ENCODE results near the gene EYS. TPM values are rescaled to one million over a fixed set of nuclear protein-coding genes. Genes with fewer than 3 reads are reported as not detected.
A peak's percentile ranks its signal among the peaks of the same experiment; 100 is the strongest.

EYS gene
- total RNA-seq (not detected), polyA plus RNA-seq (not detected)
- long read RNA-seq, donor 1, partial matches to known transcripts = 0 of 6 reads
- long read RNA-seq, donor 1, other reads (novel, unspliced or antisense) = 6 of 6 reads
- long read RNA-seq, donor 2, partial matches to known transcripts = 0 of 15 reads
- long read RNA-seq, donor 2, other reads (novel, unspliced or antisense) = 15 of 15 reads

DNA sequence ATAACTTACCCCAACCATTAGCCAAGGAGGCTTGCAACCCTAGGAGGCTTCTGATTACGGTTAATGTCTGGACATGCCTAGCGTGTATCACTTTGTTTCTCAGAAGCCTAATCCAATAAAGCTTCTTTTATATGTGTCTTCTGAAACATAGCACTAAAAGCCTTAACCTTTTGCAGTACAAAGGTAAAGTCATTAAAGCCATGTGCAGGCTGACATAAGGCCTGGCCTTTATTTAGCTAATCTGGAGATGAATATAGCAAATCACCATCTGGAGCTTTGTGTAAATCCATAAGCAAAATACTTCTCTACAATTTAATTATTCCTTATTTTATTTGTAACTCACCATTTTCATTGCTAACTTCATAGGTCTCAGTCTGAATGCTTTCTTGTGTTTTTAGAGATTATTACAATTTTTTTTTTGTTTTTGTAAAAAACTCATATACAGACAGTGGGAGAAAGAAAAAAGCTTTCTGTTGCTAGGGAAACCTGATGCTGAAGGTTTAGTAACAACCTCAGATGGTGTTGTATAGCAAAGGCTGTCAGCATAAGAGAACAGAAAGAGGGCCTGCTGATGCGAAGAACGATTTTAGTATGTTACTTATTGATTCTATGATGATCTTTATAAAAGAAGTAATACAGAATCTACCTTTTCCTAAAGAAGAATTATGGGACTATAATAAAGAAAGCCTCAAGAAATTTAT is at the start of gene EYS:
Gene EYS, minus strand, starts transcription at position 101 of the 701 bp plus-strand sequence. CDS start 211,816 bp downstream, outside the sequence.
- H3K9me3 ChIP-seq (ENCODE audit: control insufficient read depth, low read length) = no peaks in the 10 kb centered on the region
- ATAC-seq (ENCODE audit: low FRiP score) (no peak), DNase-seq (no peak)
- WGBS, 2 donors = 84% methylated on average over 4 of the region's 4 CpGs
- H3K27ac ChIP-seq (ENCODE audit: low read depth in 1 of 2, low read length in 2 of 2) = no peak within 1 kb of the TSS
- H3K36me3 ChIP-seq (ENCODE audit: control insufficient read depth in 1 of 2, insufficient read depth in 2 of 2, low read length in 1 of 2) = no peaks in the 10 kb centered on the region
- no peaks in the 10 kb centered on the region for H3K4me1 ChIP-seq (ENCODE audit: control insufficient read depth in 1 of 2, insufficient read depth in 2 of 2, low read length in 2 of 2)
- H3K4me3 ChIP-seq (ENCODE audit: low read length in 2 of 2) = no peak within 1 kb of the TSS
- no peaks in the 10 kb centered on the region for H3K27me3 ChIP-seq (ENCODE audit: control insufficient read depth in 1 of 2, insufficient read depth in 2 of 2, low read length in 1 of 2)
- intact Hi-C loops (cut with DNase I) = no loop called here

DNA sequence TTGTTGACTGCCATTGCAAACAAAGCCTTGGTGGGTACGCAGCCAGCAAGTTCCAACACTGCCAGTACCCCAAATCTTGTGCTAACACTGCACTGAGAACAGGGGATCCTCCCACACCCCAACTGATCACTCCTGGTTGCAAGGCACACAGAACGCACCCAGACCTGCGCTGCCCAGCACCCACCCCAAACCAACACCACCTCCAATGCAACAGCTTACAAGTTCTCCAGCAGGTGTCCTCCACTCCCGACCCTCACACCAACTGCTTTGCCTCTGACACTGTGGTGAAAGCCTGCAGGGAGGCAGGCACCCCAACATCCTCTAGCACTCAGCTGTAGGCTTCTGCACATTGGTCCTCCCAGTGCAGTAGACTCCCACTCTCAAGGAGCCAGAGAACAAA is 39.3 kb upstream of the EYS start:
- ATAC-seq (ENCODE audit: low FRiP score) (peak; percentile 26), DNase-seq (peak in 1 of 2 donors; percentile 20)
- Histone ChIP-seq H3K4me3 (ENCODE audit: low read length in 2 of 2) (no peak overlapping the region), H3K27me3 (ENCODE audit: control insufficient read depth in 1 of 2, insufficient read depth in 2 of 2, low read length in 1 of 2) (no peaks in the 10 kb centered on the region), H3K9me3 (ENCODE audit: control insufficient read depth, low read length) (no peaks in the 10 kb centered on the region), H3K27ac (ENCODE audit: low read depth in 1 of 2, low read length in 2 of 2) (no peak overlapping the region), H3K36me3 (ENCODE audit: control insufficient read depth in 1 of 2, insufficient read depth in 2 of 2, low read length in 1 of 2) (no peaks in the 10 kb centered on the region), H3K4me1 (ENCODE audit: control insufficient read depth in 1 of 2, insufficient read depth in 2 of 2, low read length in 2 of 2) (no peaks in the 10 kb centered on the region)
- WGBS, 2 donors = 77 to 85% methylated on average over 4 of the region's 4 CpGs
- intact Hi-C loops (cut with DNase I) = no loop called here

- Histone ChIP-seq H3K4me3 (ENCODE audit: low read length in 2 of 2) (no peak overlapping the region), H3K36me3 (ENCODE audit: control insufficient read depth in 1 of 2, insufficient read depth in 2 of 2, low read length in 1 of 2) (no peaks in the 10 kb centered on the region), H3K9me3 (ENCODE audit: control insufficient read depth, low read length) (no peaks in the 10 kb centered on the region), H3K27me3 (ENCODE audit: control insufficient read depth in 1 of 2, insufficient read depth in 2 of 2, low read length in 1 of 2) (no peaks in the 10 kb centered on the region), H3K4me1 (ENCODE audit: control insufficient read depth in 1 of 2, insufficient read depth in 2 of 2, low read length in 2 of 2) (no peaks in the 10 kb centered on the region), H3K27ac (ENCODE audit: low read depth in 1 of 2, low read length in 2 of 2) (no peak overlapping the region)
- intact Hi-C loops (cut with DNase I) = no loop called here
- 83 to 94% methylated on average over 2 of the region's 2 CpGs for WGBS, 2 donors
- no peak for ATAC-seq (ENCODE audit: low FRiP score)
- peak in 1 of 2 donors; percentile 23 for DNase-seq
Observed at GRCh38 chr6:65745614-65746013, 38.6 kb upstream of the EYS start.

- no peak overlapping the region for H3K4me3 ChIP-seq (ENCODE audit: low read length in 2 of 2)
- H3K36me3 ChIP-seq (ENCODE audit: control insufficient read depth in 1 of 2, insufficient read depth in 2 of 2, low read length in 1 of 2) = no peaks in the 10 kb centered on the region
- H3K9me3 ChIP-seq (ENCODE audit: control insufficient read depth, low read length) = no peaks in the 10 kb centered on the region
- no peaks in the 10 kb centered on the region for H3K4me1 ChIP-seq (ENCODE audit: control insufficient read depth in 1 of 2, insufficient read depth in 2 of 2, low read length in 2 of 2)
- intact Hi-C loops (cut with DNase I) = no loop called here
- 37 to 38% methylated on average over 3 of the region's 3 CpGs for WGBS, 2 donors
- H3K27ac ChIP-seq (ENCODE audit: low read depth in 1 of 2, low read length in 2 of 2) = no peak overlapping the region
- DNase-seq (no peak), ATAC-seq (ENCODE audit: low FRiP score) (no peak)
- H3K27me3 ChIP-seq (ENCODE audit: control insufficient read depth in 1 of 2, insufficient read depth in 2 of 2, low read length in 1 of 2) = no peaks in the 10 kb centered on the region
Observed at GRCh38 chr6:65728879-65729479, 22.0 kb upstream of the EYS start.

GRCh38 chr6:65719101-65719500 is 12.1 kb upstream of the EYS start:
- Histone ChIP-seq H3K9me3 (ENCODE audit: control insufficient read depth, low read length) (no peaks in the 10 kb centered on the region), H3K36me3 (ENCODE audit: control insufficient read depth in 1 of 2, insufficient read depth in 2 of 2, low read length in 1 of 2) (no peaks in the 10 kb centered on the region), H3K27me3 (ENCODE audit: control insufficient read depth in 1 of 2, insufficient read depth in 2 of 2, low read length in 1 of 2) (no peaks in the 10 kb centered on the region), H3K4me3 (ENCODE audit: low read length in 2 of 2) (no peak overlapping the region), H3K4me1 (ENCODE audit: control insufficient read depth in 1 of 2, insufficient read depth in 2 of 2, low read length in 2 of 2) (no peaks in the 10 kb centered on the region), H3K27ac (ENCODE audit: low read depth in 1 of 2, low read length in 2 of 2) (no peak overlapping the region)
- intact Hi-C loops (cut with DNase I) = no loop called here
- DNase-seq (no peak), ATAC-seq (ENCODE audit: low FRiP score) (no peak)
- 72 to 75% methylated on average over 3 of the region's 3 CpGs for WGBS, 2 donors

DNA sequence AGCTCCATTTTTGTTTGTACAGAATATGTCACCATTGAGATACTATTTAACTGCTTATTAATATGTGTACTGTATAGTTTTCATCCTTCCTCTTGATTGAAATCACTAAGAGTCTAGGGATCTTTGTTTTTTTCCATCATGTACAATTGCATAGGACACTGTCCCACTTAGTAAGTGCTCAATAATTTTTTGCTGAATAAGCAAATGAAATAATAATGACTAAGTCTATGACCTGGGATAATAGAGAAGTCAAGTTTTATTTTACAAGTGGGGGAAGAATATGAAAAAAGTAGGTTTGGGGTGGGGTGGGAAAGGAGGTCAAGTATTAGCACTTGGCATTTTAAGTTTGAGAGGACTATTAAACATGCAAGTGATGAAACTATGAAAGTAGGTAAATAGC is 4.5 kb upstream of the EYS start:
- Histone ChIP-seq H3K4me1 (ENCODE audit: control insufficient read depth in 1 of 2, insufficient read depth in 2 of 2, low read length in 2 of 2) (no peaks in the 10 kb centered on the region), H3K27ac (ENCODE audit: low read depth in 1 of 2, low read length in 2 of 2) (no peak overlapping the region), H3K27me3 (ENCODE audit: control insufficient read depth in 1 of 2, insufficient read depth in 2 of 2, low read length in 1 of 2) (no peaks in the 10 kb centered on the region), H3K9me3 (ENCODE audit: control insufficient read depth, low read length) (no peaks in the 10 kb centered on the region), H3K4me3 (ENCODE audit: low read length in 2 of 2) (no peak overlapping the region), H3K36me3 (ENCODE audit: control insufficient read depth in 1 of 2, insufficient read depth in 2 of 2, low read length in 1 of 2) (no peaks in the 10 kb centered on the region)
- intact Hi-C loops (cut with DNase I) = no loop called here
- ATAC-seq (ENCODE audit: low FRiP score) (no peak), DNase-seq (no peak)

DNA sequence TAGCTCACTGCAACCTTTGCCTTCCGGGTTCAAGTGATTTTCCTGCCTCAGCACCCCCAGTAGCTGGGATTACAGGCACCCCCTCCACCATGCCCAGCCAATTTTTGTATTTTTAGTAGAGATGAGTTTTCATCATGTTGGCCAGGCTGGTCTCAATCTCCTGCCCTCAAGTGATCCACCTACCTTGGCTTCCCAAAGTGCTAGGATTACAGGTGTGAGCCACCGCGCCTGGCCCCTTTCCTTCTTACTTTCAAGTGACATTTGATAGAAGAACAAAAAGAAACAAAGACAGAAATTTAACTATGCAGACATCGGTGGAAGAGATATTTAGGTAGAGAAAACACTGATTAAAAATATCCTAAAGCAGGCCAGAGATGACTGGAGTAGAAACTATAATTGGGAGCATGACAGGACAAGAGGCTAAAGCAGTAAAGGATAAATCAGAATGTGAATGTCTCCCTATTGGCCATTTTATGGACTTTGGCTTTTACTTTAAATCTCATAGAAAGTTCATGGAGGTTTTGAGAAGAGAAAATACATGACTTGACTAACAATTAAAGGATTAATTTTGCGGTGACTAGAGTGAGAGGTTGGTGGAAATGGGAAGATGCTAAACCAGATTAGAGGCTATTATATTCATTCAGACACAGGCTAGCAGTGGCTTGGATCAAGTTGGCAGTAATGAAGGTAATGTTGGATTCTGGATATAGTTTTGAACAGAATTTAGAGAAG is 2.2 kb upstream of the EYS start:
- H3K27ac ChIP-seq (ENCODE audit: low read depth in 1 of 2, low read length in 2 of 2) = no peak overlapping the region
- intact Hi-C loops (cut with DNase I) = no loop called here
- DNase-seq = no peak
- no peaks in the 10 kb centered on the region for H3K9me3 ChIP-seq (ENCODE audit: control insufficient read depth, low read length)
- H3K4me3 ChIP-seq (ENCODE audit: low read length in 2 of 2) = no peak overlapping the region
- H3K4me1 ChIP-seq (ENCODE audit: control insufficient read depth in 1 of 2, insufficient read depth in 2 of 2, low read length in 2 of 2) = no peaks in the 10 kb centered on the region
- no peaks in the 10 kb centered on the region for H3K36me3 ChIP-seq (ENCODE audit: control insufficient read depth in 1 of 2, insufficient read depth in 2 of 2, low read length in 1 of 2)
- WGBS, 2 donors = 87 to 91% methylated on average over 5 of the region's 5 CpGs
- no peaks in the 10 kb centered on the region for H3K27me3 ChIP-seq (ENCODE audit: control insufficient read depth in 1 of 2, insufficient read depth in 2 of 2, low read length in 1 of 2)
- no peak for ATAC-seq (ENCODE audit: low FRiP score)

DNA sequence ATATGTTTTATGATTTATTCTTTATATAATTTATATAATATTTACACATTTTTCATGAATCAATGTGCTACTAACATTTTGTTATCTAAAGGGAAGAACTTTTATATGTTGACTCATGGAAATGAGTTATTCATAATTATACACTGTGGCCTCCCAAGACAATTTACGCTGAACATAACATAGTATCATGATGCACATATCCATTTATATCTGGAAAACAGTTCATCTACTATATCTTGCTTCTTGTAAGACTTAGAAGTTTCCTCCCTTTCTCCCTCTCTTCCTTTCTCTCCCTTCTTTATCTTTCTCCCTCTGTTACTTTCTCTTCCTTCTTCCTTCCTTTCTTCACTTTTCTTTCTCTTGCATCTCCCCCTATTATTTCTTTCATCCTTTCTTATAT is 1.1 kb upstream of the EYS start:
- 89% methylated on average over 1 of the region's 1 CpG for WGBS, 2 donors
- DNase-seq (no peak), ATAC-seq (ENCODE audit: low FRiP score) (no peak)
- Histone ChIP-seq H3K4me1 (ENCODE audit: control insufficient read depth in 1 of 2, insufficient read depth in 2 of 2, low read length in 2 of 2) (no peaks in the 10 kb centered on the region), H3K4me3 (ENCODE audit: low read length in 2 of 2) (no peak overlapping the region), H3K27ac (ENCODE audit: low read depth in 1 of 2, low read length in 2 of 2) (no peak overlapping the region), H3K27me3 (ENCODE audit: control insufficient read depth in 1 of 2, insufficient read depth in 2 of 2, low read length in 1 of 2) (no peaks in the 10 kb centered on the region), H3K36me3 (ENCODE audit: control insufficient read depth in 1 of 2, insufficient read depth in 2 of 2, low read length in 1 of 2) (no peaks in the 10 kb centered on the region), H3K9me3 (ENCODE audit: control insufficient read depth, low read length) (no peaks in the 10 kb centered on the region)
- intact Hi-C loops (cut with DNase I) = no loop called here
